GM18519 (cell line): ENCODE results near the gene FOXR1.

ENCODE experiments used
- ATAC-seq: cut with Tn5 transposase; IDR thresholded peaks from one replicate; pipeline ENCODE4 v1.9.1; 2021; ENCODE audit warnings: mild to moderate bottlenecking, moderate library complexity; ENCODE audit not compliant: unreplicated experiment, low FRiP score

The FOXR1 gene

DNA sequence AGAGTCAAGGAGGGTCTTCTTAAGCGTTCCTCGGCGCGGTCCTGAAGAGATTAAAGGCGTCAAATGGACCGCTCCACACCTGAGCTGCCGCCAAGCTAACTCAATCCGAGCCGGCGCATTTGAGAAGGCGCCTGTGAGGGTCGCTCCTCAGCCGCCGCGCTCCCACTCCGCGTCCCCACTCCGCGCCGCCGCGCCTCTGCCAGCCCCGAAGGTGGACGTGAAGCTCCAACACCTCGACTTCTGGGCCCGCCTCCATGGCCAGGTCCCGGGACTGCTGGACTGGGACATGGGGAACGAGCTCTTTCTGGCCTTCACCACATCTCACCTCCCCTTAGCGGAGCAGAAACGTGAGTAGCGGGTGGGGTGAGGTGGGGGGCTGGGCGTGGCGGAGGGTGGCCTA is at the start of gene FOXR1:
TSS of gene FOXR1 (plus strand) at position 116 of the 400 bp plus-strand sequence. CDS start at position 287, 171 bp downstream.
- no peak for ATAC-seq

DNA sequence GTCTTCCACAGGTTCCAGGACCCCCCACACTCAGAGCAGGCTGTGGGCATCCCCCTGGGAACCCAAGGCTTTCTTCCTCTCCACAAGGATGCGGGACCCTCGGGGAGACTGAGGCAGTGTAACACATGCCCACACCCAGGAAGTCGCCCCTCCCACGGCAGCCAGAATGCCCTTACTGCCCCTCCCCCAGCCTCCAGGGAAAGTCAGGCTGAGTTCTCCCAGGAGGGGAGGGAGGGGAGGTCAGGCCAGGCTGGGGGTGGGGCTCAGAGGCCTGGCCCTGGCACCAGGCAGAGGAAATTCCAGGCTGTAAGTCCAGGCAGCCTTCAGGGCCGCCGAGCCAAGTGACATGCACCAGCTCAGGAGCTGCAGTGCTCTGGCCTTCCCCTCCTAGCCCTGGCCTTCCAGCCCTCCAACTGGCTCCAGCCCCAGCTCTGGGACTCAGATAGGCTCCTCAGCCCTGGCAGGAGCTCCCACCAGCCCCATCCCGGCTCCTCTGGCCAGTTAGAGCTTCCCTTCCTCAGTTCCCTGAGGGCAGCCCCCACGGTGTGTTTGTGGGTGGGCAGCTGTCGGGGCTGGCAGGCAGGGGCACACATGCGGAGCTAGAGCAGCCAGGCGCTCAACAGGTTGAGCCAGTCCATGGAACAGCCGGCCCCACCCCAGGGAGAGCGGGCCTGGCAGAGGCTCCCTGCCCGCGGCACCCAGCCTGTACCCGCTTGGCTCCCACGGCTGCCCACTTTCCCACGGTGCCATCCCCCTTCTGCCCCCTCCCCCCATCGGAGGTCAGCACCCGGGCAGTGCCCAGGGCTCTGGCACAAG is 49.4 kb upstream of the FOXR1 start:
- no peak for ATAC-seq

DNA sequence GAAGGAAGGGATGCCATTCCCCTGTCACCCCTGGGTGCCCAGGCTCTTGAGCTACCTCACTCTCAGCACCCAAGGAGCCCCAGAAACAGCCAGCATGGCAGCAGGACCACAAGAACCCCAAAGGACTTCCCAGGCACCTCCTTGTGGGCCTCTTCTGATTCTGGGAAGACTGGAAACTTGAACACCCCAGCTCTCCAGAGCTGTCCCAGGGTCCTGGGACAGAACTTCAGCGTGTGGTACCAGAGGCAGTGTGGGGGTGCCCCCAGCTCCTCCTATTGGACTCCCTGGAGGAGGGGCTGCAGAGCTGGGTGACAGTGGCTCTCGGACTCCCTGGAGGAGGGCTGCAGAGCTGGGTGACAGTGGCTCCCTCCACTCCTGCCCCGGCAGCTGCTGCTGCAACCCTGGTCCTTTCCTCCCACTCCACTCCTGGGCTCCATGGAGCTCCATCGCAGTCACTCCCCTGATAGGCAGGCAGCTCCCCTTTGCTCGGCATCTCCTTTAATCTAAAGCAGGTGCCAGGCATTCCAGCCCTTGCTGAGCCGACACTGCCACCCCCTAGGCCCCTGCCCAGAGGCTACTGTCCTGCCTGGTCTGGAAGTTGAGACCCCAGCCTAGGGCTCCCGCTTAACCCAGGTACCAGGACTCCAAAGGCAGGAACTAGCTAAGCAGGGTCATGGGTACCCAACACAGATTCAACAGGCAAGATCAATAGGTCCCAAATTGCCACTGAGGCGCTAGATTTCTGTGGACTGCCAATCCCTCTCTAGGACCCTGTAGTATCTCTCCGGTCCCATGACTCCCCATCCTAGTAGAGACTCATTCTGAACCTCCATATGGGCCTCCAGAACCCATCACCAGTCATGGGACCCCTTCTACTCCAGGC is 48.6 kb upstream of the FOXR1 start:
- no peak for ATAC-seq

DNA sequence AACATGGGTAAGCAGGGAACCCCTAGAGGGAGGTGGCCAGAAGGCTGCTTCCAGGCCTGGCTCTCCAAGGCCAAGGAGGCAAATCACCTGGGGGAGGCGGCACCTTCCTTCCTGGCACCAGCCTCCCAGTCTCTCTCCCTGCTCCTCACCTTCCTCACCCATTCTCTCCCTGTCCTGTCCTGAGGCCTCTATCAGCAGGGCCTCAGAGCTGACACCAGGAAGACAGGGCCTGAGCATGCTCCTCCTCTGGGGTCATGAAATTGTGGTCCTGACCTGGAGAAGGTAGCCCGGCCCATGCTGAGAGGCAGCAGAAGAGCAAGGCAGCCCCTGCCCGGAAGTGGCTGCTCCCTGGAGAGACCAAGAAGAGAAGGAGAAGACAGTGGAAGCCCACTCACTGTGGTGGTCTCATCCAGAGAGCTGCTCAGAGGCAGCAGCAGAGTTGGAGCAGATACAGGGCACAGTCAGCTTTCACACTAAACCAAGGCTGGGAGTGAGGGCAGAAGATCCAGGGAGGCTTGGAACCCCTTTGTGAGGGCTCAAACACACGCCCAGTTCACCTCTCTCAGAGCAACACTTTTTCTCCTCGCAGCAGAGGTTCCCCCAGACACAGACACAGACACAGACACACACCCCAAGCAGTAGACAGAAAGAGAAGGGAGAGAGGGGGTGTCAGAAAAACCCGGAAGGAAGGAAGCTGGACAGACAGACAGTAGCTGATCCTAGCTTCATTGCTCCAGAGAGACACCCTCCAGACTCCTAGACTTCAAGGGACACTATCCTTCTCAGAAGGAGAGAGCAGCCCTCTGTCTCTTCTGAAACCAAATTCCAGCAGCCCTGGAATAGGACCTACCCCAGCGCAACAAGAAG is 47.6 kb upstream of the FOXR1 start:
- ATAC-seq: no peak

DNA sequence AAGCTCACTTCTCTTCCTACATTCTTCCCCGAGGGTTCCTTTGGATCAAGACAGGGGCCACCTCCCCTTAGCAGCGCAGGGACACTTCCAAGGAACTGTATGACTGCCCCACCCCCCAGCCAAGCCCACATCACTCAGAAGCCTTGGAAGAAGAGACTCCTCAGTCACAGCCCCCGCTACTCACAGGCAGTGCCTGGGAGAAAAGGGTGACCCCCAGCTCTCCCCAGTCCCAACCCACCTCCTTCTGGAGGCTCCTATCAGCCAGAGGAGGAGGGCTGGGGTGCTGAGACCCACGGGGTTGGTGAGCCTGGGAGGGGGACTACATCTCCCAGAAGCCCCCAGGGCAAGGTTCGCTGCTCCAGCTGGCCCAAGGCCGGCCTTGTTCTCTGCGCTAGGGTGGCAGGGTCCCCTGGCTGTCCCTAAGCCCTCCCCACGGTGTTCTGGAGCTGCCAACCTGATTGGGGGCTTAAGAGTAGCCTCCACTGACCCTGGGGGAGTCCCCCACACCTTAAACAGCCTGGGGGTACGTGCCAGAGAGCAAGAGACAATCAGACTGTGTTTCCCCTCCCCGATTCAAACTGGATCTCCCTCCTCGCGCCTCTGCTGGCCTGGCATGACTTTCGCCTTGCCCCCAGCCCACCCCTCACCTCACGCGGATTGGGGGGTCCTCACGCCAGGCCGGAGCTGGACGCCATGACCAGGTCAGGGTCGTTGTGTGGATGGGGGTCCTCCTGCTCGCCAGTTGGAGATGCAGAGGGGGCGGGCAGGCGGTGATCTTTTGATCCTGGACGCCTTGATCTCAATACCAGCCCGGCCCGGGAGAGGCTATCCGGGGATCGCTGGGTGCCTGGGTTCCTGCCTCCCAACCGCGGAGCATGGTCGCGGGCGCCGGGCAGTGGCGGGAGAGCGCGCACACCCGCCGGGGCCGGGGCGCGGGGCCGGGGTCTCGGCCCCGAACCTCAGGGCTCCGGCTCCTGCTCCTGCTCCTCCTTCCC is 46.7 kb upstream of the FOXR1 start:
- no peak for ATAC-seq

DNA sequence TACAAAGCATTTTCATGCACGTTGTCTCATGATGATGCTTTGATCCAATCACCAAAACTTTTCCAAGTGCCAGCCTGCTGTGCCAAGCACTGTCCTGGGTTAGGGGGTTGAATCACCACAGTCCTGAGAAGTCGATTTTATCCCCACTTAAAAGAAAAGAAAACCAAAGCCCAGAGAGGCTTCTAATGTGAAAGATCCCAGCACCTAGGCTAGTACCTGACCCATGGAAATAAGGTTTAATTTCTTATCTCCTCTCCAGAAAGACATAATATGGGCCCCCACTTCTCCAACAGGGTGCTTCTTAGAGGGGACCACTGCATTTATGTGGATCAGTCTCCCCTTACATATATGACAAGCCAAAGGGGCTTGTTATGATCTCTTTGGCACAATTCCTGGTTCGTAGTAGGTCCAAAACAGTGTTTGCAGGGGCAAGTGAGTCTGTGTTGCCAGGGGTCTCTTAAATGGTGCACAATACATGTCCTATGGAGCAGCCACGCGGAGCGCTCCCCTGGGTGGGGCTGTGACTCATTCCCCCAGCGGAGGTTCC is 43.9 kb upstream of the FOXR1 start:
- ATAC-seq: no peak

DNA sequence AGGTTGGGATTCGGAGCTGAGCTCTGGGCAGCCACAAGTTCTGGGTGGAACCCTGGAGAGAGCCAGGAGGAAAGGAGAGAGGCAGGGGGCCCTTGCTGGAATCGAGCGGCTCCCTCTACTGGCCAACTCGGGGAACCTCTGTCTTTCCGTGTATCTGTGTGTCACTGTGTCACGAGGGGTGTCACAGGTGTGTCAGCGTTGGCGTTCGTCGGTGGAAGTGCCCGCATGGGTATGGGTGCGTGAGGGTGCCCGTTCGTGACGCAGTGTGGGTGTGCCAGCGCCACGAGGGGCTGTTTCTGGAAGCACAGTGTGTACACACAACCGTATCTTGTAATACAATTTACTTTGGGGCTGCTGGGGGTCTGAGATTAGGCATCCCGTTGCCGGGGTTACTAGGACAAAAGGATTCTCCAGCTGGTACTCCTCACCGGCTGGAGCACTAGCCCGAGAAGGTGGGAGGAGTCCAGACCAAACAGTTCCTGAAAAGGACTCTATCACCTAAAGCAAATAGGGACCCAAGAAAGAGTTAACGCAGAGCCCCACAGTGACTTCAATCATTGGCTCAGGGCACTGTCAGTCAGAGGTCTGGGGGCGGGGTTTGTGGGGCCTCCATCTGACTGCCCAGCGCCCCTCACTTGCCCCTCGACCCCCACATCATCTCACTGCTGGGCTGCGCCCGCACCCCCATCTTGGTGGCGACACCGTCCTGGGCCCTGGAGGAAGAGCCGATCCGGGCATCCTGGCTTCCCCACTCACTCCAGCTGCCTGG is 43.3 kb upstream of the FOXR1 start:
- peak; percentile 30 for ATAC-seq

GRCh38 chr11:118928870-118929500 is 42.6 kb upstream of the FOXR1 start:
- no peak for ATAC-seq

- no peak for ATAC-seq
Measured at GRCh38 chr11:118929501-118930093, 42.0 kb upstream of the FOXR1 start.

GRCh38 chr11:118930094-118930712 is 41.4 kb upstream of the FOXR1 start:
- ATAC-seq: no peak

DNA sequence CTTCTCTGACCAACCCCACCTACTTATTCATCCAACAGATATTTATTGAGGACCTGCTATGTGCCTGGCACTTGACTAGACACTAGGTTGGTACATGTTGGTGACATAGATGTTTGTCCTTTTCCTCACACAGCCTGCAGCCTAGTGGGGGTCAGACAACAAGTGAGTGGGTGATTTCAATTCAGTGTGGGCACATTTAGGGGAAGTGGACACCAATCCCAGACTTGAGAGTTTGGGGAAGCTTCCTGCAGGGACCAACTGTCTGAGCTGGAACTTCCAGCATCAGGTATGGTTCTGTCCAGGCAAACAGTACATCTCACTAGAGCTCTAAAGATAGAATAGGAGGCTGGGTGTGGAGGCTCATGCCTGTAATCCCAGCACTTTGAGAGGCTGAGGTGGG is 40.0 kb upstream of the FOXR1 start:
- no peak for ATAC-seq

DNA sequence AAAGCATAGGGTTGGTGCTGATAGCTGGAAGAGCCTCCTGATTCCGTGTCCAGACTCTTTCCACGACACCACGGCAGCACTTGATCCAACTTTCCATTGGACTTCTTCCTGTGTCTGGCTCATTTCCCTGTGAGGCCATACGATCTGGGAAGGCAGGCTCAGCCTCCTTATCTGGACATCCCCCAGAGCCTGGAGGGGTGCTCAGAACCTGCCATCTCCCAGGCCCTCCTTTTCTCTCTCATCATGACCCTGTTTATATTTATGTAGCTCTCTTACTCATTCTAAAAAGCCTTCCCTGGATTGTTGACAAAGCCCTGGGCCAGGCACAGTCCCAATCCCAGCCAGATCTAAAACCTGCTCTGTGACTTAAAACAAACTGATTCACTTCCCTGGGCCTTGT is 38.1 kb upstream of the FOXR1 start:
- no peak for ATAC-seq

GRCh38 chr11:118935376-118935775 is 36.2 kb upstream of the FOXR1 start:
- no peak for ATAC-seq

DNA sequence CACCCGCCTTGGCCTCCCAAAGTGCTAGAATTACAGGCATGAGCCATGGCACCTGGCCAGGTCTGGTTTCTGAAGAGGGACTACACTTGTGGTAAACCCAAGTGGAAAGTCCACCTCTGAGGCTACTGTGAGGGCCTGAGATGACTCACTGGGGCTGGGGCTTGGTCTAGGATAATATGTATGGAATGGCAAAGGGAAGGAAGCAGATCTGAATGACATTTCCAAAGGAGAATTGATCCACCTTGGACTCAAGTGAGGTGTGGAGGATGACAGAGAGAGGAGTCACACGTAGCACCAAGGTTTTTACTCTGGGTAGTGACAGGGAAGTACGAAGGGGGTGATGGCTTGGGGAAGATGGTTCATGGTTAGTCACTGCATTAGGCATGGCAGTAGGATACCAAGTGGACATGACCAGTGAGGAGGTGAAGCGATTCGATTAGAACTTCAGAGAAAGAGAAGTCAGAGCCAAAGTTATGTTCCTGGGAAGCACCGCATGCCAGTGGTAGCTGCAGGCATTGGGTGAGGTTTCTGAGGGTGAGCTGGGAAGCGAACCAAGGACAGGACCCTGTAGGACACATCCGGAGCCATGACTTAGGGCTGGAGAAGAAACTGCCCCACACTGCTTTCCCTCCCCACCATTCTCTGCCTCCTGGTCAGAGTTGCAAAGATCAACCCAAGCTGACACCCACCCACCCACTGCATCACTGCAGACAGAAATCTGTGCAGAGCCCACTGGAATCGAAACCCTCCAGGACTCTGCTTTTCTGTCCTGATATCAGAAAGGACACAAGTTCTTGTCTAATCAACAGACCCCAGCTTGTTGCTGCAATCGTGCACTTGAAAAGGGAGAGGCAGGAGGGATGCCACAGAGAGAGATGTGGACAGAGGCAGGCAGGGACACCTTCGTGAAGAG is 32.8 kb upstream of the FOXR1 start:
- ATAC-seq: no peak

- no peak for ATAC-seq
Measured at GRCh38 chr11:118939404-118939915, 32.1 kb upstream of the FOXR1 start.
